HG03060 (cell line): ENCODE data around the gene TMEM179.

Experiments used
- ATAC-seq: cut with Tn5 transposase; IDR thresholded peaks from one replicate; pipeline ENCODE4 v1.9.1; 2021; ENCODE audit warnings: low read depth, moderate number of reproducible peaks; ENCODE audit not compliant: unreplicated experiment

The TMEM179 gene

DNA sequence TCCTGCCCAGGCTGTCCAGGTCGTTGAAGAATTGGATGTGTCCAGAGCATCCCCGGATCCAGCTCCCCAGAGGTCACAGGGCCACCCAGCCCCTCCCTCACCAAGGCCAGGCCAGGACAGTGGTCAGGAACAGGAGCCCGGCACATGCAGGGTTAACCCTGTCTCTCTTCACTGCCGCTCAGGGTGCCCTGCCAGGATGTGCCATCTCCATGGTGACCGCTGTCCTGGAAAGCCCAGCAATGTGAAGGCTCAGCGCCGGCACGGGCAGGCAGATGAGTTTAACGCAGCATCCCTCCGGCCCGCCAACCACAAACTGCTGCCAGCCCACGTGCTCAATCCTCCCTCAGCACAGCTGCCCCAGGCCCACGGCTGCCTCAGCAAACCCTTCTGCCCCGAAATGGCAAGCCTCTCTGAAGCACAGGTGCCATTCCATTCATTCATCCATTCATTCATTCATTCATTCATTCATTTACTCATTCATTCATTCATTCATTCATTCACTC is 4.4 kb downstream of the TMEM179 start:
- ATAC-seq = no peak

DNA sequence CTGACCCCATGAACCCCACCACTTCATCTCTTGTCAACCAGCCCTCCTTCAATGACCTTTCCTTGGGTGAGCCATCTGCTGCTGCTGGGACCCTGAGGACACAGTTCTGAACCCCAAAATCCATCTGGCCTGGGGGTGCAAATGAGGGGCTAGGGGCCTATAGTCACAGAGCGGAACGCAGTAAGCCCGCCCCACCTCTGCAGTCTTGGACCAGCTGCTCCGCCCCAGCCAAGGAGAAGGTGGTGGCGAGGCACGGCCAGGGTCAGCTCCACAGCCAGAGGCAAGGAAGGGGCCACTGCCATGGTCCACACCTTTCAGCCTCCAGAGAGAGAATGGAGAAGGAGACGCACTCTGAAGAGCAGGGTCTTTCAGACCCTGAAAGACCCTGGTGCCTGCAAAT is 5.1 kb downstream of the TMEM179 start:
- no peak for ATAC-seq

- ATAC-seq = no peak
Observed at GRCh38 chr14:104598910-104599273, 5.7 kb downstream of the TMEM179 start.

DNA sequence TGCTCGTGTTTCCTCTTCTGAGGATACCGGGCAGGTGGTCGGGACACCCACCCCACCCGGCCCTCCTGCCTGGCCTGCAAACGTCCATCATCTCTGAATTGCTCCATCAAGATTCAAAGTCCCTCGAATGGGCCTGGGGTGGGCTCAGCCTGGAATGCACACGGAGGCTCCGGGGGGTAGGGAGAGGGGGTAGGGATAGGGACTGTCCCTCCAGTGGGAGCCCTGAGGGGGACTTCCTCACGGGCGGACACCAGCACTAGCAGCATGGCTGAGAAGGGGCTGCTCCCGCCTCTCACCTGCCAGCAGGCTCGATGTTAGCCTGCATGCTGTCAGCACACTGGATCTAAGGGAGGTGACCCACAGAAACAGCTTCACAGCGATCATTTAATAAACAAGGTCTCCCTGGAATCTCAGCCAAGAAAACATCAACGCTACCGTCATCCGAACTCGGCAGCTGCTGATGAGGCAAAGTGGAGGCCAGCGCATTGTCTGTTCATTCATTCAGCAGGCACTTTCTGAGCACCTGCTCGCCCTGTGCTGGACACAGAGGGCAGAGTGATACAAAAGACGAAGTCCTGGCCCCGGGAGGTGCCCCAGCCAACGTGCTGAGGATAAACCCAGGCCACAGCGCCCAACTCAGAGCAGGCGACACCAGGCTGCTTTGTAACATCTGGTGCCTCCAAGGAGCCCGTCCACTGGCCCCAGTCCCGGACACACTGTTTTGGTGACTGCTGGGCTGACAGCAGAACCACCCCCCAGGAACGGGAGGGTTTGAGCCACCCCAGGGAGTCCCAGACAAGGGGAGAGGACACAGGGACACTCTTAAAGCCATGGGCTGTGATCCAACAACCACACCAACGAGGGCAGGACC is 6.3 kb downstream of the TMEM179 start:
- no peak for ATAC-seq

DNA sequence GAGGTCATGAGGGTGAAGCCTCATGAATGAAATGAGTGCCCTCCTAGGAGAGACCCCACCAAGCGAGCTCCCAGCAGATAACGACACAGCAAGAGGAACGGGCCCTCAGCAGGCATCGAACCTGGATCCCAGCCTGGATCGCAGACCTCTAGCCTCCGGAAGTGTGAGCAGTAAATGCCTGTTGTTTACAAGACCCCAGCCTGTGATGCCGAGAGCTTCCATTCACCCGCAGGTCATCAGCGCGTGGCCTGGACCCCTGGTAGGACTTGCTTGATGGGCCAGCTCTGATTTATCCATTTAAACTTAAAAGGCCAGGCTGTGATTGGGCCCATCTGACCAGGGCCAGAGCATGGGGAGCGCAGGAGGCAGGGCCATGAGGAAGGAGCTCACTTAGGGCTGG is 7.0 kb downstream of the TMEM179 start:
- ATAC-seq = no peak

DNA sequence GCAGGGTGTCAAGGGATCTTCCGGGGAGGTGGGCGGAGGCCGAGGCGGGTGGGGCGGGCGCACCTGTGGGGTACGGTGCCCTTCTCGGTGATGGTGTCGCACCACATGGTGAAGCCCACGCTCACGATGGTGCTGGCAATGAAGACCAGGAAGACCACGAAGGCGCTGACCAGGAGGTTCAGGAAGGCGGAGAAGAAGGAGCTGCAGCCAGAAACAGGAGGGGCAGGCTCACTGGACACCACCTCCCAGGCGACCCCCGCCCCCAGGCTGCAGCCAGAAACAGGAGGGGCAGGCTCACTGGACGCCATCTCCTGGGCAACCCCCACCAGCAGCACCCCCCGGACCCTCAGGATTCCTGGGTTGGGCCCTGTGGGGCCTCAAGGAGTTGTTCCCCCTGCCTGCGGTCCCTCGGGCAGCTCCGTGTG is 7.6 kb downstream of the TMEM179 start:
- ATAC-seq = no peak

DNA sequence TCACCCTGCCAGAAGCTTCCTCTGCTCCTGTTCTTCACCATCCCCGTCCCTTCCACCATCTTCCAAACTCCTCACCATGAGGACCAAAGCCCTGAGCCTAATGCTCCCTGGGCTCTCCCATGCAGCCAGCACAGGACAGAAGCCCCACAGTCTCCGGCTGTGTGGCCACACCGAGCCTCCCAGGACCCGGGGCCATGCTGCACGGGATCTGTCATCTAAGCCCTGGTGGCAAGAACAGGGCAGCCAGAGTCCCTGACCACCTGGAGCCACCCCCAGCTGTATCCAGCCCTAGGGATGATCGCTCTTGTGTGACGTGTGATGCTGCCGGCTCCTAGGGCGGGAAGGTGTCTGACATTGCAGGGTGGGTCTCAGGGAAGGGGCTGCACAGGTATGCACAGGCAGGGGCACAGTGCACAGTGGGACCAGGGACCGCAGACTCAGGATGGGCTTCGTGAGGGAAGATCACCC is 8.1 kb downstream of the TMEM179 start:
- no peak for ATAC-seq

DNA sequence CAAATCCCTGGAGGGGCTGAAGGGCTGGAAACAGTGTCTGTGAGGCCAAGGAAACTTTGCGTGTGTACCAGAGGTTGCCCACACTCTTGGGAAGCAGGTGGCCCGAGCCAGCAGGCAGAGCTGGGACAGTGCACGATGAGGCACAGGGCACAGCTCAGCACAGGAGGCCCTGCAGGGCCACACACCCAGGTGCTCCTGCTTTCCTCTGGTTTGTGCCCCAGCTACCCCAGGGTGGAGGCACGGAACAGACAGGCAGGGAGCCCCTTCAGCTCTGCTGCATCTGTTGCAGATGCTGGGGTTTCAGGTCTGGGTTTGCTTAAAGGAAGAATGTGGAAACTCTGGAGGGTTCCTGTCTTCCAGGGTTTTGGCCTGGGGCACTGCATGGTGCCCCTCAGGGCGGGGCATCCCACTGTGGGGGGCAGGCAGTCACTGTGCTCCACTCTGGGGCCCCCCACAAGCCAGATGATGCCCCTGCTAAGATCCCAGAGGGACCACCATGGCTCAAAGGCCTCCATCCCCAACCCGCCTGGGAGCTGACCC is 8.6 kb downstream of the TMEM179 start:
- ATAC-seq = no peak

DNA sequence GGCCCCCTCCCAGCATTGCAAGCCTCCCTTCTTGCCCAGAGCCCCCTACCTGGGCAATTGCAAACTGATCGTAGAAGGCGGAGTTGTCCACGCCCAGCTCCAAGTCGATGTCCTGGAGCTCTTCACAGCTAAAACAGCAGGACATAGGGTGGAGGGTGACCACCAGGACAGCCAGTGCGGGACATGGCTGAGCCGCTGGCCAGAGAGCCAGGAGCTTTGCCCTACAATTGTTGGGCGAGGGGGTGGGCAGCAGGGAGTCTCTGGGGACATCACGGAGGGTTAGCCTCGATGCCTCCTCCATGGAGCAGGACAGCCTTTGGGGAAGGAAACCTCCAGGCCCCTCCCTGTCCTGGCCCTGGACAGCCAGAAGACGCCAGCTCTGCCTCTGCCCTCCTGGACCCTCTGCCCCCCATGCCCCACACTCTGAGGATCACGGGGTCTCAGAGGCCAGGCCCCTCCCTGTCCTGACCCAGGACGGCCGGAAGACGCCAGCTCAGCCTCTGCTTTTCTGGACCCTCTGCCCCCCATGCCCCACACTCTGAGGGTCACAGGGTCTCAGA is 9.4 kb downstream of the TMEM179 start:
- ATAC-seq = no peak

DNA sequence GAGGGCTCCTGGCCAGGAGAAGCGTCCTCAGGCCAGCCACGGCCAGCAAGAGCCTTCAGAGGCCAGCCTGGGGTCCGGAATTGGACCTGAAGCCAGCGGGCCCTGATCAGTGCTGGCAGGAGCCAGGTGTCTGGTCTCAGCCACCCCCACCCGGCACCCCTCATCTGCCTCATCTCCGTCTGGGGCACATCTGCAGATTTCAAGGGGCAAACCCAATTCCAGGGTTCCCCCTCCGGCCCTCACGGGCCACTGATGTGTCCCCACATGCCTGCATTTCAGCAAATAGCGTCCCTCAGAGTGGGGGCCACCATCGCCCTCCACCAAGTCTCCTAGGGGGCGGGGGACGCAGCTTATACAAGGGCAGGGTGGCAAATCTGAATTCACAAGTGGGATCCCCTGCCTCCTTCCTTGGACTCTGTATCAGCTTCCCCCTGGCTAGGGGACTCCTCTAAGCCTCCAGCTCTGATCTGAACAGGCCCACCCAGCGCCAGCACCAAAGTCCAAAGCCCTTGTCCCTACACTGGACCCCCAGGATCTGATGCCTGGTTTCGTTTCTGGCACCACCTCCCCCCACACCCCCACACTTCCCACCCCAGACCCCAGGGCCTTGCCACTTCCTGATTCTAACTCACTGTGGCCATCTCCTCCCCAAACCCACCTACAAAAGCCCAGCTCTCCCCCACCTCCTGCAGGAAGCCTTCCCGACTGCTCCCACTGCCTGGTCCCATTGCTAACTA is 10.1 kb downstream of the TMEM179 start:
- no peak for ATAC-seq

GRCh38 chr14:104593710-104594136 is 10.8 kb downstream of the TMEM179 start:
- ATAC-seq = no peak

- no peak for ATAC-seq
Observed at GRCh38 chr14:104593241-104593701, 11.3 kb downstream of the TMEM179 start.

- ATAC-seq = no peak
Observed at GRCh38 chr14:104592785-104593184, 11.8 kb downstream of the TMEM179 start.

GRCh38 chr14:104592292-104592672 is 12.3 kb downstream of the TMEM179 start:
- no peak for ATAC-seq

- no peak for ATAC-seq
Observed at GRCh38 chr14:104591506-104592291, 12.9 kb downstream of the TMEM179 start.

DNA sequence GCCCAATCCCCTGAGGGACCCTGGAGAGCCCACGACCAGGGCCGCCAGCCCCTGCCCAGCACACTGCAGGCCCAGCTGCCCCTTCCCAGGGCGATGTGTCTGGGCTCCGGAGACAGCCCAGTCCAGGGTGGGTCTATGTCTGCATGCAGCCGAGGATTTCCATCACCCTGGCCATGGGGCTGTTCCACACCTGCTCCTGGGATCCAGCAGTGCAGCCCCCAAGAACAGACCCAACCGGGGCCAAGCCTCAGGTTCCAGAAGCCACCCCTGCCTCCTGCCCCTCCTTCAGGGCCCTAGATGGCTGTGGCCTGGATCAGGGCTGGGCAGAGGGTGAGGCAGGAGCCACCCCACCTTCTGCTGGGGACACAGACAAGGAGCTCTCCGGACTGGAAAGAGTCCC is 13.5 kb downstream of the TMEM179 start:
- ATAC-seq = no peak

- no peak for ATAC-seq
Observed at GRCh38 chr14:104590240-104590965, 14.2 kb downstream of the TMEM179 start.

DNA sequence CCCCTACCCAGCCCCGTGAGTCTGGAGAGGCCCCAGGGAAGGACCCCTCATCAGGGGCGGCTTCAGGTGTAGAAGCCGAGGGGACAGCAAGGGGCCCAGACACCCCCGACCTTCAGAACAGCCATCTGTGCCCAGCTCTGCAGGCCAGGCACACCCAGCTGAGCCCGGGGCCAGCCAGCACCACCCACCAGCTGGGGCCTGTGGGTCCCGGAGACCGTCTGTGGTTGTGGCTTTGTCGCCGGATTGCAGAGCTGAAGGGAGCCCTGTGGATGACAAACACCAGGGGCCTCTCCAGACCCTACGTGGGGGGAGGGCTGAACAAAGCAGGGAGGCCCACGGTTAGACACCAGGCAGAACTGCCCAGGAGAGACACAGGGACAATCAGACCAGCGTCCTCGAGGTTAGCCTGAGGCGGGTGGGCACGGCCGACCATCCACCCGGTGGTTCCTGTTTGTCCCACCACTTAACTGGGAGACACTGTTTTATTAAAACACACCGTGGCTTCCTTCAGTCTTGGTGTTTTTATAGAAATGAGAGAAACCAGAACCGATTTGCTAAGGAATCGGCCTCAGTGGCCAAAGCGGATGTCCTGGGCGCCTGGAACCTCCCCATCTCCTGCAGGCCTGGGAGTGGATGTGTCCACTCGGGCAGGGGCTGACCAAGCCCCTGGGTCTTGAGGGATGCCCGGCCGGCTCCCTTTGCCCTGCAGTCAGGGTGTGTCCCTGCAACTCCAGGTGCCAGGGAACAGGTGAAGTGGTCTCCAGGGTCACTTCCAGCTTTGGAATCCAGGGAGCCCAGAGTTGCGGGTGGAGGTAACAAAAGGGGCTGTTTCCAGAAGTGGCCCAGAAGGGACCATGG is 15.0 kb downstream of the TMEM179 start:
- ATAC-seq = no peak
